Measurements from ENCODE around the gene PRKAR1B.

PRKAR1B gene

GRCh38 chr7:727104-727805, at the start of gene PRKAR1B:
Gene PRKAR1B, minus strand, starts transcription at chr7:727281. Its CDS starts 15,776 bp downstream, at chr7:711505.
- peak in 1 of 2 donors; percentile 21 for DNase-seq

- no peak for DNase-seq
Measured at GRCh38 chr7:776381-776780, 49.3 kb upstream of the PRKAR1B start.

GRCh38 chr7:774161-775109, 47.4 kb upstream of the PRKAR1B start:
- peak; percentile 52 to 64 for DNase-seq

GRCh38 chr7:773622-773915, 46.5 kb upstream of the PRKAR1B start:
- no peak for DNase-seq

- no peak for DNase-seq
Measured at GRCh38 chr7:772861-773621, 46.0 kb upstream of the PRKAR1B start.

- no peak for DNase-seq
Measured at GRCh38 chr7:772392-772791, 45.3 kb upstream of the PRKAR1B start.

- no peak for DNase-seq
Measured at GRCh38 chr7:772005-772294, 44.9 kb upstream of the PRKAR1B start.

GRCh38 chr7:771234-772004, 44.3 kb upstream of the PRKAR1B start:
- no peak for DNase-seq

- no peak for DNase-seq
Measured at GRCh38 chr7:770741-771166, 43.7 kb upstream of the PRKAR1B start.

- no peak for DNase-seq
Measured at GRCh38 chr7:770336-770735, 43.3 kb upstream of the PRKAR1B start.

GRCh38 chr7:768881-769504, 41.9 kb upstream of the PRKAR1B start:
- no peak for DNase-seq

- no peak for DNase-seq
Measured at GRCh38 chr7:767941-768731, 41.1 kb upstream of the PRKAR1B start.

GRCh38 chr7:767580-767940, 40.5 kb upstream of the PRKAR1B start:
- DNase-seq = no peak

- DNase-seq = no peak
Measured at GRCh38 chr7:765383-765782, 38.3 kb upstream of the PRKAR1B start.

GRCh38 chr7:763762-764161, 36.7 kb upstream of the PRKAR1B start:
- DNase-seq = no peak

GRCh38 chr7:762885-763284, 35.8 kb upstream of the PRKAR1B start:
- no peak for DNase-seq

- no peak for DNase-seq
Measured at GRCh38 chr7:761631-762030, 34.5 kb upstream of the PRKAR1B start.

- DNase-seq = no peak
Measured at GRCh38 chr7:761101-761500, 34.0 kb upstream of the PRKAR1B start.

- DNase-seq = no peak
Measured at GRCh38 chr7:760006-760405, 32.9 kb upstream of the PRKAR1B start.

- no peak for DNase-seq
Measured at GRCh38 chr7:759569-759968, 32.5 kb upstream of the PRKAR1B start.

GRCh38 chr7:757741-758163, 30.7 kb upstream of the PRKAR1B start:
- DNase-seq = no peak
